ENCODE results near the gene ZNF536.

Gene ZNF536

GRCh38 chr19:30529876-30530275 lies 157.7 kb downstream of the ZNF536 start:
- no peak for DNase-seq (ENCODE audit: low read depth)

- no peak for DNase-seq (ENCODE audit: low read depth)
These were observed 158.6 kb downstream of the ZNF536 start for GRCh38 chr19:30530751-30531150.

- DNase-seq (ENCODE audit: low read depth) = no peak
These were observed 162.8 kb downstream of the ZNF536 start for GRCh38 chr19:30535011-30535410.

GRCh38 chr19:30536975-30537374 lies 164.8 kb downstream of the ZNF536 start:
- no peak for DNase-seq (ENCODE audit: low read depth)

GRCh38 chr19:30539315-30539714 lies 167.1 kb downstream of the ZNF536 start:
- DNase-seq (ENCODE audit: low read depth) = no peak

GRCh38 chr19:30539981-30540380 lies 167.8 kb downstream of the ZNF536 start:
- DNase-seq (ENCODE audit: low read depth) = no peak

GRCh38 chr19:30540761-30541160 lies 168.6 kb downstream of the ZNF536 start:
- no peak for DNase-seq (ENCODE audit: low read depth)

- no peak for DNase-seq (ENCODE audit: low read depth)
These were observed 169.4 kb downstream of the ZNF536 start for GRCh38 chr19:30541575-30541974.

- DNase-seq (ENCODE audit: low read depth) = no peak
These were observed 171.2 kb downstream of the ZNF536 start for GRCh38 chr19:30543243-30543945.

GRCh38 chr19:30545752-30546151 lies 173.6 kb downstream of the ZNF536 start:
- no peak for DNase-seq (ENCODE audit: low read depth)

- no peak for DNase-seq (ENCODE audit: low read depth)
These were observed 174.1 kb downstream of the ZNF536 start for GRCh38 chr19:30546332-30546731.

- DNase-seq (ENCODE audit: low read depth) = no peak
These were observed 175.1 kb downstream of the ZNF536 start for GRCh38 chr19:30547246-30547645.

- DNase-seq (ENCODE audit: low read depth) = no peak
These were observed 177.0 kb downstream of the ZNF536 start for GRCh38 chr19:30549151-30549550.

GRCh38 chr19:30551271-30551670 lies 179.1 kb downstream of the ZNF536 start:
- DNase-seq (ENCODE audit: low read depth) = no peak

GRCh38 chr19:30552593-30552992 lies 180.4 kb downstream of the ZNF536 start:
- no peak for DNase-seq (ENCODE audit: low read depth)

GRCh38 chr19:30555075-30555790 lies 183.0 kb downstream of the ZNF536 start:
- DNase-seq (ENCODE audit: low read depth) = no peak

- no peak for DNase-seq (ENCODE audit: low read depth)
These were observed 183.6 kb downstream of the ZNF536 start for GRCh38 chr19:30555791-30556110.

- no peak for DNase-seq (ENCODE audit: low read depth)
These were observed 184.1 kb downstream of the ZNF536 start for GRCh38 chr19:30556230-30556711.

GRCh38 chr19:30557212-30557611 lies 185.0 kb downstream of the ZNF536 start:
- no peak for DNase-seq (ENCODE audit: low read depth)

- DNase-seq (ENCODE audit: low read depth) = no peak
These were observed 185.9 kb downstream of the ZNF536 start for GRCh38 chr19:30557927-30558557.

- DNase-seq (ENCODE audit: low read depth) = no peak
These were observed 186.6 kb downstream of the ZNF536 start for GRCh38 chr19:30558793-30559192.

GRCh38 chr19:30559446-30559845 lies 187.3 kb downstream of the ZNF536 start:
- no peak for DNase-seq (ENCODE audit: low read depth)

- no peak for DNase-seq (ENCODE audit: low read depth)
These were observed 190.8 kb downstream of the ZNF536 start for GRCh38 chr19:30562981-30563380.
